Astrocyte of the spinal cord (primary cell): Measurements from ENCODE around the gene KCNQ5.
"Not testable (repeated sequence)": the region's sequence is repeated elsewhere in the genome, so short reads cannot be mapped to it uniquely, and the experiment has no call there.

Experiments used
- DNase-seq: peaks from one replicate; pipeline ENCODE4 v3.0.0; 2011; ENCODE audit warnings: low read depth, low spot score
- H3K4me3 ChIP-seq: 2 replicates; pipeline ENCODE4 v1.5.1; 2011; ENCODE audit warnings: low read depth, mild to moderate bottlenecking, low read length, moderate library complexity
- CTCF ChIP-seq: IDR thresholded peaks from 2 replicates; pipeline ENCODE4 v1.5.1; 2012; ENCODE audit warnings: low read depth, mild to moderate bottlenecking, low read length, inconsistent platforms
- in situ Hi-C: cut with HindIII; loops from 2 replicates; pipeline ENCODE4 v1.10.0; 2017; ENCODE audit warnings: low sequenced_read_pairs

KCNQ5 gene

DNA sequence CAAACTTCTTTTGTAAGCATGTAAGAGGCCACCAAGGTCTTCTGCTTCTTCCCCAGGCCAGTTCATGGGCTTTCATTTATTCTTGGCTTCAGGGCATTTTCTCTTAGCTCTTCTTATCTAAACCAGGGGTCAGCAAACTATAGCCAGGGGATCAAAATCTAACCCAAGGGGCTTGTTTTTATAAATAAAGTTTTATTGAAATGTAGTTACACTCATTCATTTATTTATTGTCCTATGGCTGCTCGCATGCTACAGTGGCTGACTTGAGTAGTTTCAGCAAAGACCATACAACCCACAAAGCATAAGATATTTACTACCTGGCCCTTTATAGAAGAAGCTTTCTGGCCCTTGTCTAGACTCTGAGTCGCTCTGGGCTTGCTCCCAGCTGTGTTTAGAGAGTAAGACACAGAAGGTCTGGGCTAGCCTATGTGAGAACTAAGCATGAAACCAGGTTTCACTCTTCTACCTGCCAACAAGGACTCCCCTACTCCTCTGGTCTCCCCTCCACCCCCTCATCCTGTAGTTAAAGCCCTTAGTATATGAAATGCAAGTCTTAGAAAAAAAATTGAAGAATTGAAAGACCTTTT, 560.2 kb downstream of the KCNQ5 start:
- no peak for DNase-seq
- TF ChIP-seq CTCF, result no peak
- no peak overlapping the region for H3K4me3 ChIP-seq
- in situ Hi-C loops, result no loop called here

DNA sequence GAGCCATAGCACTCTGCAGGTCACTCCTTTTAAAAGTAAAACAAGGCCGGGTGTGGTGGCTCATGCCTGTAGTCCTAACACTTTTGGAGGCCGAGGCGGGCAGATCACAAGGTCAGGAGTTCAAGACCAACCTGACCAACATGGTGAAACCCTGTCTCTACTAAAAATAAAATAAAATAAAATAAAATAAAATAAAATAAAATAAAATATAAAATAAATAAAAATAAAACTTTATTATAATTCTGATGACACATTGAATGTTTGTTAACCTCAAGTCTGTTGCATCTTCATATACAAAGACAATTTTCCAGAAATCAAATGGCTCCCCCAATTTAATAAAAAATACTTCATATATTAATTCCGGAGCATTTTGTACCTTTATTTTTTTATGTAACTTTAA, 571.4 kb downstream of the KCNQ5 start:
- DNase-seq, H3K4me3 ChIP-seq, in situ Hi-C loops: not testable (repeated sequence)

- H3K4me3 ChIP-seq, result no peak overlapping the region
- TF ChIP-seq CTCF, result no peak
- no peak for DNase-seq
- in situ Hi-C loops, result no loop called here
These were observed 572.9 kb downstream of the KCNQ5 start for GRCh38 chr6:73194744-73195143.

GRCh38 chr6:73200247-73200646, 578.4 kb downstream of the KCNQ5 start:
- TF ChIP-seq CTCF, result no peak
- DNase-seq, result no peak
- in situ Hi-C loops, result no loop called here
- H3K4me3 ChIP-seq, result no peak overlapping the region

DNA sequence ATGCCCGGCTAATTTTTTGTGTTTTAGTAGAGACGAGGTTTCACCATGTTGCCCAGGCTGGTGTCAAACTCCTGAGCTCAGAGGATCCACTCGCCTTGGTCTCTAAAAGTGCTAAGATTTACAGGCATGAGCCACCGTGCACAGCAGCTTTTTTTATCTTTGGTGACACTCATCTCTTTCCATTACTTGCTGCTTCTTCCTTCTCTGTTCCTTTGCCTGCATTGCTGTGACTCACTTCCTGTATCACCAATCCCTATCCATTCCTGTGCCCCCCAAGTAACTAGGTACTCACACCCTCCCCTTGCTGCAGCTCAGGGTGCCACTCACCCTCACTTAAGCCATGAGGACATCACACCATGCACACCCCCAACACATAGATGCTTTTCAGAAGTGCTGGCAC, 578.9 kb downstream of the KCNQ5 start:
- DNase-seq, result no peak
- H3K4me3 ChIP-seq, result no peak overlapping the region
- in situ Hi-C loops, result no loop called here
- no peak for TF ChIP-seq CTCF

GRCh38 chr6:73203098-73203497, 581.2 kb downstream of the KCNQ5 start:
- H3K4me3 ChIP-seq, result no peak overlapping the region
- no peak for TF ChIP-seq CTCF
- no peak for DNase-seq
- in situ Hi-C loops, result no loop called here

- in situ Hi-C loops, result no loop called here
- TF ChIP-seq CTCF, result no peak
These were observed 582.4 kb downstream of the KCNQ5 start for GRCh38 chr6:73204252-73204651.

More at GRCh38 chr6:73204252-73204651, 582.4 kb downstream of the KCNQ5 start:
- DNase-seq, result no peak
- no peak overlapping the region for H3K4me3 ChIP-seq
